GM23338 (cell line): ENCODE data around the gene TMEM135. TPM values are rescaled to one million over a fixed set of nuclear protein-coding genes. Genes with fewer than 3 reads are reported as not detected.

ENCODE experiments used
- ATAC-seq: fragments of 200-7000 bp; cut with Tn5 transposase; 3 replicates; pipeline ENCODE4 v1.9.1; 2020
- DNase-seq: peaks from one replicate; pipeline ENCODE4 v3.0.0-alpha.2; 2015; ENCODE audit warnings: low spot score
- H2AFZ ChIP-seq: fragments of 200-600 bp; sonication (generic); 2 replicates; pipeline ENCODE4 v1.8.0; 2016; ENCODE audit warnings: antibody characterized with exemption, mild to moderate bottlenecking, moderate library complexity
- H3F3A ChIP-seq: fragments of 200-600 bp; sonication (generic); replicated peaks from 2 replicates; pipeline ENCODE4 v1.8.0; 2017; ENCODE audit warnings: antibody characterized with exemption, mixed run types, low read depth
- H3K27ac ChIP-seq: fragments of 200-600 bp; sonication (generic); 2 replicates; pipeline ENCODE4 v1.6.1; 2016; ENCODE audit warnings: low read depth
- H3K27me3 ChIP-seq: fragments of 200-600 bp; sonication (generic); 2 replicates; pipeline ENCODE4 v1.8.0; 2016; ENCODE audit warnings: mild to moderate bottlenecking, mixed run types, moderate library complexity; ENCODE audit not compliant: insufficient read depth
- H3K36me3 ChIP-seq: fragments of 200-600 bp; sonication (generic); 2 replicates; pipeline ENCODE4 v1.8.0; 2016; ENCODE audit warnings: mild to moderate bottlenecking; ENCODE audit not compliant: insufficient read depth
- H3K4me1 ChIP-seq: fragments of 200-600 bp; sonication (generic); 2 replicates; pipeline ENCODE4 v1.8.0; 2016; ENCODE audit warnings: mild to moderate bottlenecking, moderate library complexity; ENCODE audit not compliant: insufficient read depth
- H3K4me2 ChIP-seq: fragments of 200-600 bp; sonication (generic); 2 replicates; pipeline ENCODE4 v1.7.1; 2017; ENCODE audit warnings: mixed run types
- H3K4me3 ChIP-seq: fragments of 200-600 bp; sonication (generic); 2 replicates; pipeline ENCODE4 v1.6.1; 2016; ENCODE audit warnings: mixed run types
- H3K79me2 ChIP-seq: fragments of 200-600 bp; sonication (generic); replicated peaks from 2 replicates; pipeline ENCODE4 v1.8.0; 2017; ENCODE audit warnings: mild to moderate bottlenecking; ENCODE audit not compliant: insufficient read depth
- H3K9me2 ChIP-seq: fragments of 200-600 bp; sonication (generic); 2 replicates; pipeline ENCODE4 v1.8.0; 2017; ENCODE audit not compliant: insufficient read depth
- H4K20me1 ChIP-seq: fragments of 200-600 bp; sonication (generic); replicated peaks from 2 replicates; pipeline ENCODE4 v1.8.0; 2017; ENCODE audit warnings: mild to moderate bottlenecking; ENCODE audit not compliant: insufficient read depth
- H3K27ac Mint-ChIP-seq: 2 replicates; pipeline ENCODE4 v1.8.0; 2020; ENCODE audit warnings: inconsistent platforms, mild to moderate bottlenecking, moderate library complexity, mixed read lengths
- H3K27me3 Mint-ChIP-seq: 3 replicates; pipeline ENCODE4 v1.8.0; 2022; ENCODE audit warnings: low read depth, mild to moderate bottlenecking, moderate library complexity, mixed read lengths, inconsistent platforms; ENCODE audit not compliant: insufficient read depth, poor library complexity
- H3K36me3 Mint-ChIP-seq: 3 replicates; pipeline ENCODE4 v1.8.0; 2021; ENCODE audit warnings: low read depth, mild to moderate bottlenecking, inconsistent platforms, moderate library complexity, mixed read lengths
- H3K4me1 Mint-ChIP-seq: 3 replicates; pipeline ENCODE4 v1.8.0; 2020; ENCODE audit warnings: mild to moderate bottlenecking, inconsistent platforms, mixed read lengths
- H3K4me3 Mint-ChIP-seq: 3 replicates; pipeline ENCODE4 v1.8.0; 2021; ENCODE audit warnings: moderate library complexity, mild to moderate bottlenecking, inconsistent platforms, mixed read lengths
- H3K9me3 Mint-ChIP-seq: 3 replicates; pipeline ENCODE4 v1.8.0; 2020; ENCODE audit warnings: moderate library complexity, mild to moderate bottlenecking, inconsistent platforms, mixed read lengths
- CREB1 ChIP-seq: fragments of 250-450 bp; sonication (Bioruptor Pico); IDR thresholded peaks from 2 replicates; pipeline ENCODE4 v1.5.0; 2020; ENCODE audit warnings: low read depth, mild to moderate bottlenecking, moderate library complexity
- EZH2 ChIP-seq: fragments of 200-600 bp; sonication (generic); IDR thresholded peaks from one replicate; pipeline ENCODE4 v1.8.0; 2017; ENCODE audit warnings: antibody characterized with exemption, mild to moderate bottlenecking, low read depth; ENCODE audit not compliant: unreplicated experiment
- EZH2phosphoT487 ChIP-seq: fragments of 200-600 bp; sonication (generic); IDR thresholded peaks from one replicate; pipeline ENCODE4 v1.8.1; 2018; ENCODE audit warnings: antibody characterized with exemption; ENCODE audit not compliant: unreplicated experiment
- JUNB ChIP-seq: IDR thresholded peaks from one replicate; pipeline ENCODE4 v1.6.1; 2016; ENCODE audit warnings: antibody characterized with exemption; ENCODE audit not compliant: unreplicated experiment
- NANOG ChIP-seq: IDR thresholded peaks from 2 replicates; pipeline ENCODE4 v1.6.1; 2016; ENCODE audit warnings: antibody characterized with exemption, borderline replicate concordance
- POLR2AphosphoS5 ChIP-seq: IDR thresholded peaks from 2 replicates; pipeline ENCODE4 v1.6.1; 2016; ENCODE audit warnings: antibody characterized with exemption, low read depth
- STAT1 ChIP-seq: IDR thresholded peaks from one replicate; pipeline ENCODE4 v1.6.1; 2016; ENCODE audit warnings: antibody characterized with exemption; ENCODE audit not compliant: unreplicated experiment
- ZNF114 ChIP-seq: fragments of 250-450 bp; sonication (Bioruptor Pico); IDR thresholded peaks from 2 replicates; pipeline ENCODE4 v1.5.0; 2020; ENCODE audit warnings: mild to moderate bottlenecking, moderate library complexity
- ZNF331 ChIP-seq: fragments of 250-450 bp; sonication (Bioruptor Pico); IDR thresholded peaks from 2 replicates; pipeline ENCODE4 v1.5.0; 2020; ENCODE audit warnings: low read depth, mild to moderate bottlenecking, moderate library complexity
- polyA plus RNA-seq: library from polyadenylated mRNA; unstranded; fragments of >200 nt; fragmentation: Nextera tagmentation; extraction: Ambion mirVana; gene quantifications from 2 replicates; pipeline ENCODE4 v1.2.1, GENCODE V29; 2016
- total RNA-seq: library from RNA; depleted of rRNA; stranded (reverse); fragments of >200 nt; shearing (Covaris generic); gene quantifications from 2 replicates; pipeline ENCODE4 v1.2.3, GENCODE V29; 2014
- TF ChIP-seq, protein P1 (sequence below), 2 experiments: fragments of 200-600 bp in 1 of 2; sonication (generic) in 1 of 2; conservative IDR thresholded peaks; 2 replicates each; pipeline versions ENCODE4 v1.5.1 to v1.6.1; 2016 to 2017; ENCODE audit warnings: antibody characterized with exemption in 2 of 2, low read depth in 2 of 2, mild to moderate bottlenecking in 2 of 2, moderate library complexity in 1 of 2
- TF ChIP-seq, protein P2 (sequence below): IDR thresholded peaks from 2 replicates; pipeline ENCODE4 v1.6.1; 2016; ENCODE audit warnings: antibody characterized with exemption
- TF ChIP-seq, protein P3 (sequence below): IDR thresholded peaks from one replicate; pipeline ENCODE4 v1.6.1; 2018; ENCODE audit warnings: antibody characterized with exemption; ENCODE audit not compliant: unreplicated experiment

Gene TMEM135
- total and polyA plus RNA-seq, 2 experiments from 2014 or later = 23.4 to 49.9 TPM

DNA sequence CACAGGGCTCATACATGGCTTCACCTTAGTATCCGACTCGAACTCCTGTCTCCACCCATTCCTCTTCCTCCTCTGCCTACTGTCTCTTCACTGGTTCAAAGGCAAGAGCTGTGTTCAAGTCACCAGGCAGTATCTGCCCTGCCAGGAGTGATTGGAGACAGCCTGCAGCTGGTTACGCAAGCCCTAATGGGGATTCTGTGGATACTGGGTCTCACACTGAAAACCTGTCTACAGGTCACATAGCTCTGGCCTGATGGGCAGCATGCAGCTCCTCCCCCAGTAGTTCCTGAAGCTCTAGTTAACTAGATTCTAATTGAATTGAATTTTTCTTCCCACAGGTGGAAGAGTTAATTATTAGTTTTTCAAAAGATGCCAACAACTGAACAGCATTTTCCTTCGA, 332.2 kb downstream of the TMEM135 start (continued):
- TF ChIP-seq, protein P1, sequence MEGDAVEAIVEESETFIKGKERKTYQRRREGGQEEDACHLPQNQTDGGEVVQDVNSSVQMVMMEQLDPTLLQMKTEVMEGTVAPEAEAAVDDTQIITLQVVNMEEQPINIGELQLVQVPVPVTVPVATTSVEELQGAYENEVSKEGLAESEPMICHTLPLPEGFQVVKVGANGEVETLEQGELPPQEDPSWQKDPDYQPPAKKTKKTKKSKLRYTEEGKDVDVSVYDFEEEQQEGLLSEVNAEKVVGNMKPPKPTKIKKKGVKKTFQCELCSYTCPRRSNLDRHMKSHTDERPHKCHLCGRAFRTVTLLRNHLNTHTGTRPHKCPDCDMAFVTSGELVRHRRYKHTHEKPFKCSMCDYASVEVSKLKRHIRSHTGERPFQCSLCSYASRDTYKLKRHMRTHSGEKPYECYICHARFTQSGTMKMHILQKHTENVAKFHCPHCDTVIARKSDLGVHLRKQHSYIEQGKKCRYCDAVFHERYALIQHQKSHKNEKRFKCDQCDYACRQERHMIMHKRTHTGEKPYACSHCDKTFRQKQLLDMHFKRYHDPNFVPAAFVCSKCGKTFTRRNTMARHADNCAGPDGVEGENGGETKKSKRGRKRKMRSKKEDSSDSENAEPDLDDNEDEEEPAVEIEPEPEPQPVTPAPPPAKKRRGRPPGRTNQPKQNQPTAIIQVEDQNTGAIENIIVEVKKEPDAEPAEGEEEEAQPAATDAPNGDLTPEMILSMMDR (conservative IDR thresholded peaks at IDR 0.05; ENCODE audit: low read depth in 2 of 2) = no peak
- no peak for TF ChIP-seq NANOG
- TF ChIP-seq ZNF114 (CRISPR knock-in tag) = no peak
- TF ChIP-seq POLR2AphosphoS5 = no peak
- TF ChIP-seq JUNB = no peak
- TF ChIP-seq, protein P2, sequence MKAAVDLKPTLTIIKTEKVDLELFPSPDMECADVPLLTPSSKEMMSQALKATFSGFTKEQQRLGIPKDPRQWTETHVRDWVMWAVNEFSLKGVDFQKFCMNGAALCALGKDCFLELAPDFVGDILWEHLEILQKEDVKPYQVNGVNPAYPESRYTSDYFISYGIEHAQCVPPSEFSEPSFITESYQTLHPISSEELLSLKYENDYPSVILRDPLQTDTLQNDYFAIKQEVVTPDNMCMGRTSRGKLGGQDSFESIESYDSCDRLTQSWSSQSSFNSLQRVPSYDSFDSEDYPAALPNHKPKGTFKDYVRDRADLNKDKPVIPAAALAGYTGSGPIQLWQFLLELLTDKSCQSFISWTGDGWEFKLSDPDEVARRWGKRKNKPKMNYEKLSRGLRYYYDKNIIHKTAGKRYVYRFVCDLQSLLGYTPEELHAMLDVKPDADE = no peak
- TF ChIP-seq, protein P3, sequence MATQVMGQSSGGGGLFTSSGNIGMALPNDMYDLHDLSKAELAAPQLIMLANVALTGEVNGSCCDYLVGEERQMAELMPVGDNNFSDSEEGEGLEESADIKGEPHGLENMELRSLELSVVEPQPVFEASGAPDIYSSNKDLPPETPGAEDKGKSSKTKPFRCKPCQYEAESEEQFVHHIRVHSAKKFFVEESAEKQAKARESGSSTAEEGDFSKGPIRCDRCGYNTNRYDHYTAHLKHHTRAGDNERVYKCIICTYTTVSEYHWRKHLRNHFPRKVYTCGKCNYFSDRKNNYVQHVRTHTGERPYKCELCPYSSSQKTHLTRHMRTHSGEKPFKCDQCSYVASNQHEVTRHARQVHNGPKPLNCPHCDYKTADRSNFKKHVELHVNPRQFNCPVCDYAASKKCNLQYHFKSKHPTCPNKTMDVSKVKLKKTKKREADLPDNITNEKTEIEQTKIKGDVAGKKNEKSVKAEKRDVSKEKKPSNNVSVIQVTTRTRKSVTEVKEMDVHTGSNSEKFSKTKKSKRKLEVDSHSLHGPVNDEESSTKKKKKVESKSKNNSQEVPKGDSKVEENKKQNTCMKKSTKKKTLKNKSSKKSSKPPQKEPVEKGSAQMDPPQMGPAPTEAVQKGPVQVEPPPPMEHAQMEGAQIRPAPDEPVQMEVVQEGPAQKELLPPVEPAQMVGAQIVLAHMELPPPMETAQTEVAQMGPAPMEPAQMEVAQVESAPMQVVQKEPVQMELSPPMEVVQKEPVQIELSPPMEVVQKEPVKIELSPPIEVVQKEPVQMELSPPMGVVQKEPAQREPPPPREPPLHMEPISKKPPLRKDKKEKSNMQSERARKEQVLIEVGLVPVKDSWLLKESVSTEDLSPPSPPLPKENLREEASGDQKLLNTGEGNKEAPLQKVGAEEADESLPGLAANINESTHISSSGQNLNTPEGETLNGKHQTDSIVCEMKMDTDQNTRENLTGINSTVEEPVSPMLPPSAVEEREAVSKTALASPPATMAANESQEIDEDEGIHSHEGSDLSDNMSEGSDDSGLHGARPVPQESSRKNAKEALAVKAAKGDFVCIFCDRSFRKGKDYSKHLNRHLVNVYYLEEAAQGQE = no peak
- no peak for TF ChIP-seq EZH2
- no peak for TF ChIP-seq STAT1
- TF ChIP-seq EZH2phosphoT487 = no peak
- no peak for TF ChIP-seq ZNF331 (CRISPR knock-in tag)

DNA sequence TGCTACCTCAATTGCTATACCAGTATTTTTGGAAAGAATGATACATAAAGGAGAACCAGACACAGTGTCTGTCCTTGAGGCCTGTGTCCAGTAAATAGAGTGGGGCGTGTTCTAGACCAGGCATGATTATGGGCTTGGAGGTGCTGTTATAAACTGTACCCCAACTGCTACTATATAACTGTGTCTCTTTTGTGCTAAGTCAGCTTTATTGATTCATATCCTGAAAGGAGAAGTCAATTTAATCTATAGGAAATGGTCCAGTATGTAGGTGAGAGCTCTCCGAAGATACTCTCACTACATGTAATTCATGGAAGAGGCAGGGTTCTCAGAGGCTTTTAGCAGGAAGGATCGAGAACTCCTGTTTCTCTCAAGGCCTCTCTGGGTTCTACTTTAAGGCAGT, 334.3 kb downstream of the TMEM135 start:
- H3K4me1 Mint-ChIP-seq = peaks cover 32% of the 10 kb centered on the region
- TF ChIP-seq, protein P1 (conservative IDR thresholded peaks at IDR 0.05; ENCODE audit: low read depth in 2 of 2) = no peak
- TF ChIP-seq JUNB (no peak), EZH2phosphoT487 (no peak), EZH2 (no peak), ZNF331 (CRISPR knock-in tag) (no peak), CREB1 (CRISPR knock-in tag) (no peak), ZNF114 (CRISPR knock-in tag) (no peak)
- TF ChIP-seq, protein P3 = no peak
- TF ChIP-seq, protein P2 = no peak

More for the DNA sequence above, 334.3 kb downstream of the TMEM135 start:
- no peak overlapping the region for H2AFZ ChIP-seq
- DNase-seq = no peak
- peaks cover 28% of the 10 kb centered on the region for H3K4me1 ChIP-seq
- no peak overlapping the region for H3K4me2 ChIP-seq
- peaks cover 5% of the 10 kb centered on the region for H3K9me3 Mint-ChIP-seq
- no peaks in the 10 kb centered on the region; the same call in 2 of the 3 replicates for H3K36me3 Mint-ChIP-seq
- no peak overlapping the region for H3K4me3 Mint-ChIP-seq
- no peaks in the 10 kb centered on the region for H4K20me1 ChIP-seq
- no peak overlapping the region for H3K27ac ChIP-seq
- no peaks in the 10 kb centered on the region for H3F3A ChIP-seq
- H3K27ac Mint-ChIP-seq = no peak overlapping the region
- no peak for ATAC-seq
- H3K4me3 ChIP-seq = no peak overlapping the region
- H3K27me3 Mint-ChIP-seq = peaks cover 5% of the 10 kb centered on the region
- no peaks in the 10 kb centered on the region for H3K27me3 ChIP-seq
- H3K79me2 ChIP-seq = no peaks in the 10 kb centered on the region
- no peaks in the 10 kb centered on the region for H3K9me2 ChIP-seq
- H3K36me3 ChIP-seq = no peaks in the 10 kb centered on the region
